Measurements from ENCODE around the gene NDUFS1.

DNA sequence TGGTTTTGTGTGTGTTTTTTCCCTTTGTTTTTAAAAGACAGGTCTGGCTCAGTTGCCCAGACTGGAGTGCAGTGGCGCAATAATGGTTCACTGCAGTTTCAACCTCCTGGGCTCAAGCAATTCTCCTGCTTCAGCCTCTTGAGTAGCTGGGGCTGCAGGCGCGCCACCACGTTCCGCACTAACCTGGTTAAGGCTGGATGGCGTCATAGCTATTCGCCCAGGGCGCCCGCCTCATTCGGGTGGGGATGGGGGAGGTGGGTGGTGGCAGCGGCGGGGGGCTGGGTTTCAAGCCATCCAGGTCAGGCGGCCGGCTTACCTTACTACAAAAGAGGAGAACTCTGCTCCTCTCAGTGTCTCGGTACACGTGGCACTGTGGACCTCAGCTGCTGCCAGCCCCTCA lies 43.2 kb upstream of the NDUFS1 start:
- TF ChIP-seq, protein P1, sequence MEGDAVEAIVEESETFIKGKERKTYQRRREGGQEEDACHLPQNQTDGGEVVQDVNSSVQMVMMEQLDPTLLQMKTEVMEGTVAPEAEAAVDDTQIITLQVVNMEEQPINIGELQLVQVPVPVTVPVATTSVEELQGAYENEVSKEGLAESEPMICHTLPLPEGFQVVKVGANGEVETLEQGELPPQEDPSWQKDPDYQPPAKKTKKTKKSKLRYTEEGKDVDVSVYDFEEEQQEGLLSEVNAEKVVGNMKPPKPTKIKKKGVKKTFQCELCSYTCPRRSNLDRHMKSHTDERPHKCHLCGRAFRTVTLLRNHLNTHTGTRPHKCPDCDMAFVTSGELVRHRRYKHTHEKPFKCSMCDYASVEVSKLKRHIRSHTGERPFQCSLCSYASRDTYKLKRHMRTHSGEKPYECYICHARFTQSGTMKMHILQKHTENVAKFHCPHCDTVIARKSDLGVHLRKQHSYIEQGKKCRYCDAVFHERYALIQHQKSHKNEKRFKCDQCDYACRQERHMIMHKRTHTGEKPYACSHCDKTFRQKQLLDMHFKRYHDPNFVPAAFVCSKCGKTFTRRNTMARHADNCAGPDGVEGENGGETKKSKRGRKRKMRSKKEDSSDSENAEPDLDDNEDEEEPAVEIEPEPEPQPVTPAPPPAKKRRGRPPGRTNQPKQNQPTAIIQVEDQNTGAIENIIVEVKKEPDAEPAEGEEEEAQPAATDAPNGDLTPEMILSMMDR (conservative IDR thresholded peaks at IDR 0.05; ENCODE audit: low read depth, low read length) = no peak
- TF ChIP-seq EZH2 (IDR thresholded peaks at IDR 0.05; ENCODE audit: low read length, unreplicated experiment) = no peak
